ENCODE results near the gene CCDC92B. TPM values are rescaled to one million over a fixed set of nuclear protein-coding genes. Genes with fewer than 3 reads are reported as not detected.

The CCDC92B gene
- total and polyA plus RNA-seq, 9 of the 15 experiments (the other 6 are each of a cell fraction or from before 2014, with no cell fraction given) = not detected

DNA sequence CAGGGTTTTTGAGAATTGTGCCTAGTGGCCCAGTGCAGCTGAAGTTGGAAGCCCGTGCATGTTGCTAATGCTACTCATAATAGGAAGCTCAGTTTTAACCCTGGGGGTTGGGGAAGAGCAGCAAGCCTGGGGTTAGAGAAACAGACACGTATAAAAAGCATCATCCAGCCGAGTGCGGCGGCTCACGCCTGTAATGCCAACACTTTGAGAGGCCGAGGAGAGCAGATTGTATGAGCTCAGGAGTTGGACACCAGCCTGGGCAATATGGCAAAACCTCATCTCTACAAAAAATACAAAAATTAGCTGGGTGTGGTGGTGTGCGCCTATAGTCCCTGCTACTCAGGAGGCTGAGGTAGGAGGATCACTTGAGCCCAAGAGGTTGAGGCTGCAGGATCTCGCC, 35.6 kb downstream of the CCDC92B start:
- DNase-seq (ENCODE audit: extremely low read depth in 1 of 4, low spot score in 3 of 4) = no peak
- Histone ChIP-seq H3K4me1 (replicated peaks in 1 of 2; ENCODE audit: control insufficient read depth in 2 of 2, insufficient read depth in 2 of 2, low read length in 2 of 2) (peaks cover 29 to 39% of the 10 kb centered on the region in 2 experiments; a peak in 4 of 5 replicates), H3K27me3 (ENCODE audit: control insufficient read depth in 2 of 2, insufficient read depth in 2 of 2, low read length in 2 of 2) (no peaks in the 10 kb centered on the region), H3K27ac (ENCODE audit: extremely low read depth, low read depth, low read length) (no peak overlapping the region), H3K9me1 (ENCODE audit: control insufficient read depth, insufficient read depth, low read length) (no peaks in the 10 kb centered on the region), H2AFZ (ENCODE audit: low read depth, low read length) (no peak overlapping the region), H4K20me1 (replicated peaks; ENCODE audit: control insufficient read depth, insufficient read depth, low read length) (peaks cover 8% of the 10 kb centered on the region), H3K4me2 (ENCODE audit: insufficient read depth, low read length) (no peak overlapping the region), H3K9me3 (replicated peaks; ENCODE audit: control insufficient read depth, insufficient read depth, low read depth, low read length) (no peaks in the 10 kb centered on the region), H3K79me2 (ENCODE audit: control insufficient read depth, insufficient read depth, low read length) (peaks cover 40% of the 10 kb centered on the region), H3K4me3 (no peak overlapping the region), H3K36me3 (ENCODE audit: control insufficient read depth, insufficient read depth, low read length) (peaks cover 10% of the 10 kb centered on the region; the same call in 1 of the 3 replicates), H3K9ac (ENCODE audit: insufficient read depth in 1 of 2, low read depth in 2 of 2, low read length in 2 of 2) (no peak overlapping the region)
- no peak for ATAC-seq
- BruUV-seq (replicated peaks) = no TSS peak
- in situ Hi-C loops (cut with MboI) = no loop called here
- no peak for TF ChIP-seq THAP7 (CRISPR knock-in tag; IDR thresholded peaks at IDR 0.05)
- no peak for TF ChIP-seq ZZZ3 (IDR thresholded peaks at IDR 0.05)
- TF ChIP-seq CBX5 (IDR thresholded peaks at IDR 0.05; ENCODE audit: borderline replicate concordance, low read depth) = no peak
- TF ChIP-seq MEF2A (IDR thresholded peaks at IDR 0.05; ENCODE audit: control insufficient read depth, low read depth, low read length) = no peak
- no peak for TF ChIP-seq ZNF583 (CRISPR knock-in tag; IDR thresholded peaks at IDR 0.05)
- TF ChIP-seq ZNF232 (CRISPR knock-in tag; IDR thresholded peaks at IDR 0.05) = no peak
- ChIA-PET POLR2A (interaction anchor here (0.6 to 1.1 kb wide), 2 partner anchors 8 to 322 kb away, joined by 3 to 4 read pairs; no protein-coding TSS in a partner anchor), CTCF (ENCODE audit: low intra/inter-chr PET ratio) (no interaction called here)
- WGBS (ENCODE audit: insufficient coverage, low coverage, missing lambda C conversion rate) = 83% methylated on average over 9 of the region's 9 CpGs
- intact Hi-C loops (cut with micrococcal nuclease) = no loop called here
- no peak for FAIRE-seq
